Activated B cell treated with CpG ODN at 0.5 μM for 24 hours (primary cell): Measurements from ENCODE around the gene CHRM5. TPM values are rescaled to one million over a fixed set of nuclear protein-coding genes. Genes with fewer than 3 reads are reported as not detected.
"Not testable (repeated sequence)": the region's sequence is repeated elsewhere in the genome, so short reads cannot be mapped to it uniquely, and the experiment has no call there.

Experiments used
- ATAC-seq: fragments of 200-7000 bp; cut with Tn5 transposase; one replicate; pipeline ENCODE4 v1.10.0; 2021; ENCODE audit warnings: low read depth, mild to moderate bottlenecking, moderate library complexity
- CTCF ChIA-PET: fragments of 350-600 bp; sonication (Branson Sonifier 250); formaldehyde crosslinking; loops from one replicate; lab custom pipeline; 2021; ENCODE audit warnings: antibody characterized with exemption; lab: Charles Lee
- POLR2A ChIA-PET: fragments of 350-600 bp; sonication (Branson Sonifier 250); formaldehyde crosslinking; loops from one replicate; lab custom pipeline; 2021; ENCODE audit warnings: antibody characterized with exemption; lab: Charles Lee
- DNase-seq: peaks from one replicate; pipeline ENCODE4 v3.0.0; 2022
- H3K27ac Mint-ChIP-seq: one replicate; pipeline ENCODE4 v1.8.0; 2020; ENCODE audit warnings: mixed read lengths
- H3K27me3 Mint-ChIP-seq: one replicate; pipeline ENCODE4 v1.8.0; 2021; ENCODE audit warnings: mixed read lengths
- H3K36me3 Mint-ChIP-seq: one replicate; pipeline ENCODE4 v1.8.0; 2021; ENCODE audit warnings: low read depth, mixed read lengths
- H3K4me1 Mint-ChIP-seq: one replicate; pipeline ENCODE4 v1.8.0; 2021; ENCODE audit warnings: mixed read lengths
- H3K4me3 Mint-ChIP-seq: one replicate; pipeline ENCODE4 v1.8.0; 2020; ENCODE audit warnings: mild to moderate bottlenecking, mixed read lengths
- H3K9me3 Mint-ChIP-seq: one replicate; pipeline ENCODE4 v1.8.0; 2020; ENCODE audit warnings: mixed read lengths
- intact Hi-C: fragments of 100-400 bp; cut with micrococcal nuclease; formaldehyde crosslinking; loops from one replicate; pipeline ENCODE4 v1.15.1; 2024
- total RNA-seq: library from RNA; stranded (reverse); gene quantifications from 2 replicates; pipeline ENCODE4 v1.2.3, GENCODE V29; 2022
- TF ChIP-seq, protein P1 (sequence below): fragments of 200-600 bp; IDR thresholded peaks from one replicate; pipeline ENCODE4 v1.8.0; 2022; ENCODE audit warnings: antibody characterized with exemption, mild to moderate bottlenecking

The CHRM5 gene
- total RNA-seq, 1 donor from 2014 or later = not detected

DNA sequence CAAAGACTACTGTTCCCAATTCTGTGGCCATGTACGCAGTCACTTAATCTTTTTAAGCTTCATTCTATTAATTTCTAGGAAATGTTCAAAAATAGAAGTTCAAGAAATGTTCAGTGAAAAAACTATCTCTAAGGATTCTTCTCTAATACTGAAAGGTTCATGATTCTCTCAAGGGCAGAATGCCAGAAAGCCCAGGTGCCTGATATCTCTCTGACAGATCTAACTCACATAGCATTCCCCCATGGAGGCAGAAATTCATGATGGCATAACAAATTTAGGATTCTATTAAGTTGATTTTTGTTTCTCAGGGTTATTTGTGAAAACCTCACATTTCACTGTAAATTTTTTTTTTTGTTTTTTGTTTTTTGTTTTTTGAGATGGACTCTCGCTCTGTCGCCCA lies 17.5 kb downstream of the CHRM5 start:
- Mint-ChIP-seq H3K4me3 (no peak overlapping the region), H3K9me3 (no peaks in the 10 kb centered on the region), H3K27ac (no peak overlapping the region), H3K36me3 (peaks cover 5% of the 10 kb centered on the region), H3K4me1 (no peaks in the 10 kb centered on the region), H3K27me3 (no peaks in the 10 kb centered on the region)
- POLR2A ChIA-PET = no interaction called here
- ATAC-seq (no peak), DNase-seq (no peak)
- TF ChIP-seq, protein P1, sequence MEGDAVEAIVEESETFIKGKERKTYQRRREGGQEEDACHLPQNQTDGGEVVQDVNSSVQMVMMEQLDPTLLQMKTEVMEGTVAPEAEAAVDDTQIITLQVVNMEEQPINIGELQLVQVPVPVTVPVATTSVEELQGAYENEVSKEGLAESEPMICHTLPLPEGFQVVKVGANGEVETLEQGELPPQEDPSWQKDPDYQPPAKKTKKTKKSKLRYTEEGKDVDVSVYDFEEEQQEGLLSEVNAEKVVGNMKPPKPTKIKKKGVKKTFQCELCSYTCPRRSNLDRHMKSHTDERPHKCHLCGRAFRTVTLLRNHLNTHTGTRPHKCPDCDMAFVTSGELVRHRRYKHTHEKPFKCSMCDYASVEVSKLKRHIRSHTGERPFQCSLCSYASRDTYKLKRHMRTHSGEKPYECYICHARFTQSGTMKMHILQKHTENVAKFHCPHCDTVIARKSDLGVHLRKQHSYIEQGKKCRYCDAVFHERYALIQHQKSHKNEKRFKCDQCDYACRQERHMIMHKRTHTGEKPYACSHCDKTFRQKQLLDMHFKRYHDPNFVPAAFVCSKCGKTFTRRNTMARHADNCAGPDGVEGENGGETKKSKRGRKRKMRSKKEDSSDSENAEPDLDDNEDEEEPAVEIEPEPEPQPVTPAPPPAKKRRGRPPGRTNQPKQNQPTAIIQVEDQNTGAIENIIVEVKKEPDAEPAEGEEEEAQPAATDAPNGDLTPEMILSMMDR = no peak
- CTCF ChIA-PET = no interaction called here
- intact Hi-C loops = no loop called here

DNA sequence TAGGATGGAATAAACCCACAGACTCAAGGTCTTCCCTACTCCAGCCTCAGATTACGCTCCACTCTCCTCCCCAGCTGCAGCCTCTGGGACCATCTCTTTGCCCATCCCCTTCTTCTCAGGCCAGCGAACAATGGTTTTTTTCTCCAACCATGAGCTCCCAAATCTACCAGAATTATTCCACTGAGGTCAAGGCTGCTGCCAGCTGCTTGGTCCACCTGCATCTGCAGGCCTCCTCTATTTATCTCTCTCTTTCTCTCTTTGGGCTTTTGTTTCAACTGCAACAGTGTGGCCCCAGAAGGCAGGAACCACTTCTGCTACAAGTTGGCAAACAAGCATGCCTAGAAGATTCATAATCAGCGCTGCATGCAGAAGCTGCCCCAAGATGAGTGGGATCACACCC lies 19.1 kb downstream of the CHRM5 start:
- H3K4me3 Mint-ChIP-seq = no peak overlapping the region
- ChIA-PET CTCF (no interaction called here), POLR2A (no interaction called here)

GRCh38 chr15:33988384-33988783 lies 20.1 kb downstream of the CHRM5 start:
- Mint-ChIP-seq H3K4me3 (no peak overlapping the region), H3K27ac (no peak overlapping the region)

More for the DNA sequence above, 19.1 kb downstream of the CHRM5 start:
- intact Hi-C loops = no loop called here
- DNase-seq (no peak), ATAC-seq (no peak)
- Mint-ChIP-seq H3K27me3 (no peaks in the 10 kb centered on the region), H3K36me3 (peaks cover 5% of the 10 kb centered on the region), H3K27ac (no peak overlapping the region), H3K4me1 (no peaks in the 10 kb centered on the region), H3K9me3 (no peaks in the 10 kb centered on the region)
- TF ChIP-seq, protein P1 = no peak

GRCh38 chr15:33994005-33994615 lies 25.8 kb downstream of the CHRM5 start:
- TF ChIP-seq, protein P1 = no peak
- H3K27ac Mint-ChIP-seq = no peak overlapping the region
- intact Hi-C loops = no loop called here

More at GRCh38 chr15:33988384-33988783, 20.1 kb downstream of the CHRM5 start:
- CTCF ChIA-PET = no interaction called here
- Mint-ChIP-seq H3K36me3 (peaks cover 5% of the 10 kb centered on the region), H3K27me3 (no peaks in the 10 kb centered on the region), H3K9me3 (no peaks in the 10 kb centered on the region), H3K4me1 (no peaks in the 10 kb centered on the region)
- ATAC-seq = no peak
- no peak for DNase-seq
- TF ChIP-seq, protein P1 = no peak
- POLR2A ChIA-PET = no interaction called here
- intact Hi-C loops = no loop called here

DNA sequence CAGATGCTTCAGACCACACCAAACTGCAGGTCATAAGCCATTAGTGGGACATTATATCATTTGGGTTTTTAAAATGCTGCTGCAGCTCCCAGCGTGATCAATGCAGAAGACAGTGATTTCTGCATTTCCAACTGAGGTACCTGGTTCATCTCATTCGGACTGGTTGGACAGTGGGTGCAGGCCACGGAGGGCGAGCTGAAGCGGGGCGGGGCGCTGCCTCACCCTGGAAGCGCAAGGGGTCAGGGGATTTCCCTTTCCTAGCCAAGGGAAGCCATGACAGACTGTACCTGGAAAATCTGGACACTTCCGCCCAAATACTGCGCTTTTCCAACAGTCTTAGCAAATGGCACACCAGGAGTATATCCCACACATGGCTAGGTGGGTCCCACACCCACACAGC lies 27.4 kb downstream of the CHRM5 start:
- H3K27me3 Mint-ChIP-seq, H3K4me3 Mint-ChIP-seq, CTCF ChIA-PET, H3K36me3 Mint-ChIP-seq, intact Hi-C loops, H3K9me3 Mint-ChIP-seq, ATAC-seq, H3K4me1 Mint-ChIP-seq, H3K27ac Mint-ChIP-seq, POLR2A ChIA-PET, DNase-seq: not testable (repeated sequence)

More at GRCh38 chr15:33994005-33994615, 25.8 kb downstream of the CHRM5 start:
- ChIA-PET CTCF (interaction anchor here (1.4 kb wide), 1 partner anchor 257 kb away, joined by 3 read pairs; no protein-coding TSS in a partner anchor), POLR2A (no interaction called here)
- no peaks in the 10 kb centered on the region for H3K9me3 Mint-ChIP-seq
- H3K4me1 Mint-ChIP-seq = no peaks in the 10 kb centered on the region
- no peaks in the 10 kb centered on the region for H3K36me3 Mint-ChIP-seq
- ATAC-seq (no peak), DNase-seq (no peak)
- H3K27me3 Mint-ChIP-seq = no peaks in the 10 kb centered on the region
- H3K4me3 Mint-ChIP-seq = no peak overlapping the region
